GM19468 (cell line): Measurements from ENCODE around the gene HTRA3.

ENCODE experiments used
- ATAC-seq: cut with Tn5 transposase; IDR thresholded peaks from one replicate; pipeline ENCODE4 v1.9.1; 2021; ENCODE audit warnings: mild to moderate bottlenecking, moderate library complexity, moderate number of reproducible peaks; ENCODE audit not compliant: unreplicated experiment; ENCODE audit errors: extremely low read depth

The HTRA3 gene

GRCh38 chr4:8233672-8234484 lies 35.7 kb upstream of the HTRA3 start:
- ATAC-seq = no peak

GRCh38 chr4:8234715-8235114 lies 34.8 kb upstream of the HTRA3 start:
- ATAC-seq = no peak

GRCh38 chr4:8235224-8235623 lies 34.3 kb upstream of the HTRA3 start:
- no peak for ATAC-seq

GRCh38 chr4:8235686-8236085 lies 33.9 kb upstream of the HTRA3 start:
- no peak for ATAC-seq

DNA sequence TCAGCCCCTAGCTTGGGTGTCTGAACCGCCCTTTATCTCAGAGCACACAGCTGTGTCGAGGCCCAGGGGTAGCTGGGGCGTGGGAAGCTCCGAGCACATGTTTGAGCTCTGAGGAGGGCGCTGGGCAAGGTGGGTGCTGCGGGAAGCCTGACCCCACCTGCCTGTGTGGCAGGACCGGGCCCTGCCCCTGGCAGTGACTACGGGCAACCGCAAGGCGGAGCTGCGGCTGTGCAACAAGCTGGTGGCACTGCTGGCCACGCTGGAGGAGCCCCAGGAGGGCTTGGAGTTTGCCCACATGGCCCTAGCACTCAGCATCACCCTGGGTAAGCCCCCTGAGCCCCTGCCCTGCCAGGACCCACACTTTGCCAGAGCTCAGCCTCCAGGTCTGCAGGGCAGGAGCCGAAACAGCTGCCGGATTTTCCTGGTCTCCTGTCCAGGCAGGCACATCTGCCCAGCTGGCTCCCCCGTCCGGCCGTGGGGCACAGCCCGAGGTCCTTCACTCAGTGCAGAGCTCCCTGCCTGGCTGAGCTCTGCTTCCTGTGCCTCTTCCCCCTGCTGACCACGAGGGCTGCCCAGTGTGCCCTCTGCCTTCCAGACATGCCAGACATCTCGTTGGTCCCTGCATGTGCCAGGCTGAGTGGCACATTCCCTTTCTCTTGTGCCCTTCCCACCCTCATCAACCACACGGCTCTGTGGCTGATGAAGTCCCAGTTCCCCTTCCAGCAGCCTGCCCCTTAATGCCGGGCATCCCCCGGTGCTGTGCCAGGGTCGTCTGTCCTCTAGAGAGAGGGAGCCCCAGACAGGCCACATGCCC lies 33.2 kb upstream of the HTRA3 start:
- ATAC-seq = no peak

DNA sequence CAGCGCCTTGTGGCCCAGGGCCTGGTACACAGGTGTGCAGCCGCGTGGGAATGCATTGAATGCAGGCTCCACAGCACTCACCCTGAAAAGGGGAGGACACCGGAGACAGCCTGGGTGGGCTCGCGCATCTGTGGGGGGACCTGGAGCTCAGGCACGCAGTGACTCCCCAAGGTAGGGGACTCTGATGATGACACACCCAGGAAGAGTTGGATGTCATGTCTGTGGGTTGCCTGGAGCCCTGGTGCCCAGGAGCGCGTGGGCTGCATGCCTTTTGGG lies 32.7 kb upstream of the HTRA3 start:
- no peak for ATAC-seq

DNA sequence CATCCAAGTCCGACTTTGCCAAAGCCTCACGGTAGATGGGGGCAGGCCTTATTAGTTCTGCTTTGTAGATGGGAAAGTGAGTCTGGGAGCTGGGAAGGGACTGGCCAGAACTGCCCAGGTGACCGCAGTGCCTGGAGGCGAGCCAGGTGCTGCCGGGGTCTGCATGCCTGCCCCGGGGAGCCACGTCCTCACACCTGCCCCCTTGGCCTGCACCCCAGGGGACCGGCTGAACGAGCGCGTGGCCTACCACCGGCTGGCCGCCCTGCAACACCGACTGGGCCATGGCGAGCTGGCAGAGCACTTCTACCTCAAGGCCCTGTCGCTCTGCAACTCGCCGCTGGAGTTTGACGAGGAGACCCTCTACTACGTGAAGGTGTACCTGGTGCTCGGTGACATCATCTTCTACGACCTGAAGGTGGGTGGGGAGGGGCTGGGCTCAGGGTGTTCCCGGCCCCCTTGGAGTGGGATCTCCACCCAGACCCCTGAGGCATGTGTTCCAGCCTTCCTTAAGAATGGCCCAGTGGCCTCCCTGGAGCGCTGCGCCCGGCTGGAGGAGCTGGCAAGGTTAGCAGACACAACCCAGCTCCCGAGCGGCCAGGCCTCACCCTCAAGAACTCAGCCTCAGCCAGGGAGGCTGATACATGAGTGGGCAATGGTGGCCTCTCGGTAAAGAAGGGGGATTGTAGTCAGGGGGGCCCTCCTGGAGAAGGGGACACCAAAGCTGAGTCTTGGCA lies 32.1 kb upstream of the HTRA3 start:
- no peak for ATAC-seq

GRCh38 chr4:8238036-8238511 lies 31.5 kb upstream of the HTRA3 start:
- no peak for ATAC-seq

- ATAC-seq = no peak
These were observed 31.0 kb upstream of the HTRA3 start for GRCh38 chr4:8238515-8239053.

DNA sequence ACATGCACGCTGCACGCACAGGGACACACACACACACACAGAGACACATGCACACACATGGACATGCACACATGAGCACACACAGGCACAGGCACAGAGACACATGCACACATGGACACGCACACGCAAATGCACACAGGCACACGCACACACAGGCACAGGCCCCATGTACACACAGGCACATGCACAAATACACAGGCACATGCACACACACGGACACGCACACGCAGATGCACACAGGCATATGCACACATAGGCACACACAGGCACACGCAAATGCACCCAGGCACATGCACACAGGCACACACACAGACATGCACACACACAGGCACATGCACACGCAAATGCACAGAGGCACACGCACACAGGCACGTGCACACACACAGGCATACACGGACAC lies 30.3 kb upstream of the HTRA3 start:
- no peak for ATAC-seq

- no peak for ATAC-seq
These were observed 29.9 kb upstream of the HTRA3 start for GRCh38 chr4:8239661-8240060.

GRCh38 chr4:8240211-8241041 lies 29.1 kb upstream of the HTRA3 start:
- ATAC-seq = no peak

- no peak for ATAC-seq
These were observed 28.3 kb upstream of the HTRA3 start for GRCh38 chr4:8241211-8241779.

GRCh38 chr4:8241895-8242696 lies 27.5 kb upstream of the HTRA3 start:
- no peak for ATAC-seq

DNA sequence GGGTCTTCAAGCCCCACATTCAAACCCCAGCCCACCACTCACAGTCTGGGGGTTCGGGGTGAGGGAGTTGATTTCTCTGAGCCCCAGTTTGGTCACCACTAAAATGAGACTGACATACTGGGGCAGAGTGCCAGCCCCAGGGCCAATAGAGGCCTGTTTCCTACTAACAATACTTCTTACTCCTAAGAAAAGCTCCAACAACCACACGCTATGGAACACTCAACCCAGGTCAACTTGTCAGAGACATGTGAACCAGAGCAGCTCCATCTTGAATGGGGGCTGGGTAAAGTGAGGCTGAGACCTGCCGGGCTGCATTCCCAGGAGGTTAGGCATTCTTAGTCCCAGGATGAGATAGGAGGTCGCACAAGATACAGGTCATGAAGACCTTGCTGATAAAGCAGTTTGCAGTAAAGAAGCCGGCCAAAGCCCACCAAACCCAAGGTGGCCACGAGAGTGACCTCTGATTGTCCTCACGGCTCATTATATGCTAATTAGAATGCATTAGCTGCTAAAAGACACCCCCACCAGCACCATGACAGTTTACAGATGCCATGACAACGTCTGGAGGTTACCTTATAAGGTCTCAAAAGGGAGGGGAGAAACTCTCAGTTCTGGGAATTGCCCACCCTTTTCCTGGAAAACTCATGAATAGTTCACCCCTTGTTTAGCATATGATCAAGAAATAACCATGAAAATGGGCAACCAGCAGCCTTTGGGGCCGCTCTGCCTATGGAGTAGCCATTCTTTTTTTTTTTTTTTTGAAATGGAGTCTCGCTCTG lies 26.6 kb upstream of the HTRA3 start:
- ATAC-seq = no peak

GRCh38 chr4:8244001-8244757 lies 25.4 kb upstream of the HTRA3 start:
- ATAC-seq = no peak

DNA sequence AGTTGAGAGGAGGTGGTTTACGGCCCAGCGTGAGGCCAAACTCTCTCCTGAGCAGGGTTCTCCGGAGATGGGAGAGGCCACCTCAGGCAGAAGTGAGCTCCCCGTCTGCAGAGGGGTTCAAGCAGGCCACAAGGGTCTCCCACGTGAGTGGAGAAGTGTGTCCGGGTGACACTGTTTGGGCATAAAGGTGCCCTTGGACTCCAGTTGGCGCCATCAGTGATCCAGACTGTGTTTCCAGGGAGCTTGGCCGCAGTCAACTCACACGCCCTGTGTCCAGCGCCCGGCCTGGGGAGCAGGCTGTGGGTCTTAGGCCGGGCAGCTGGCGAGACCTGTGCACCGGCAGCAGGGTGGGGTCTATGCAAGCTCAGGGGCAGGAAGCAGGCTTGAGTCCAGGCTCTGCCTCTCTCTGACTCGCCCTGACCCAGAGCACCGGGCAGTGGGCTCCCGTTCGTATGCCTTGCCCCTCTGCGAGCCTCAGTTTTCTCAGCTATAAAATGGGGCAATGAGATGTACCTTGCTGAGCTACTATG lies 24.6 kb upstream of the HTRA3 start:
- ATAC-seq = no peak
